HG03432 (cell line): ENCODE results near the gene RAB34.
"Not testable (repeated sequence)": the region's sequence is repeated elsewhere in the genome, so short reads cannot be mapped to it uniquely, and the experiment has no call there.

Experiments
- ATAC-seq: cut with Tn5 transposase; IDR thresholded peaks from one replicate; pipeline ENCODE4 v1.9.1; 2021; ENCODE audit warnings: mild to moderate bottlenecking, moderate library complexity; ENCODE audit not compliant: unreplicated experiment

The RAB34 gene

DNA sequence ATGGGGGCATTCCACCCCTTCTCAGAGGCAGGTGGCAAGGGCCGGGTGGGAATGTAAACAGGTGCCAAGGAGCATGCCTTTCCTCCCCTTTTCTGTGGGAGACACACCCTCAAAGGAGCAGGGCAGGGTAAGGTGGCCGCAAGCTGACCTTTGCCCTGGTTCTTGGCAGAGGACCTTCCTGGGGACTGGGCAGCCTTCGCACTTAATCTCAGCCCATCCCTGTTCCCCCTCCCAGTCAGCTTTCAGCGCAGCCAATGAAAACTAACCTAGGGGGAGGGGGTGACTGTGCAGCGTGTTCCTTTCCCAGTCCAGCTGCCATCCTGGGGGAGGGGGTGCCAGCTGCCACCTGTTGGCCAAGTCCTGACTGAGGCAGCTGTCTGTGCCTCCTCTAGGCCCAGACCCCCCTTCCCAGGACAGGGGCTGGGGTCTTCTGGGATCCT lies 29.0 kb upstream of the RAB34 start:
- no peak for ATAC-seq

DNA sequence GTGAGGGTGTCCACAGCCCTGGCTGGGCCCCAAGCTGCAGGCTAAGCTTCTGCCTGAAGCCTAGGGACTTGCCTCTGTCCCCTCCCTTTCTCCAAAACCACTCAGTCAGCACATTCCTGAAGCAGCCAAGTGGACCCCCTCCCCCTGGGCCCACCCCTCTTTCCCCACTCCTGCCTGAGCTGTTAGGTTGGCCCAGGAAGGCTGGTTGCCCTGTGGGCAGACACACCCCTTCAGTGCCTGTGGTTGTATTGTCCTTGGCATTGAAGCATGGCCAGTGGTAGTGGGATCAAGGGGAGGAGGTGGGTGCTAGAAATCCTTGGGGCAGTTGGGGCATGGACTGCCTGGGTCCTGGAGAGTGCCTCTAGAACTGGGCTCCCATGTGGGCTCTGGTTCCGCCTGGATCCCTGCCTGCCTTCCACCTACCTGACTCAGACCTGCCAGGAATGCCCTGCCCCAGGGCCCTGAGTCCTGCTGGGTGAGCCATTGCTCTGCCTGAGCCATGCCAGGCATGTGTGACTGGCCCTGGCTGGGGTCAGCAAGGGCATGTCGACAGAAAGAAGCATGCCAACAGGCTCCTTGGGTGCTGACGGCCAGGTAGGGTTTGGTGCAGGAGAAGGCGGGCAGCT lies 28.2 kb upstream of the RAB34 start:
- no peak for ATAC-seq

DNA sequence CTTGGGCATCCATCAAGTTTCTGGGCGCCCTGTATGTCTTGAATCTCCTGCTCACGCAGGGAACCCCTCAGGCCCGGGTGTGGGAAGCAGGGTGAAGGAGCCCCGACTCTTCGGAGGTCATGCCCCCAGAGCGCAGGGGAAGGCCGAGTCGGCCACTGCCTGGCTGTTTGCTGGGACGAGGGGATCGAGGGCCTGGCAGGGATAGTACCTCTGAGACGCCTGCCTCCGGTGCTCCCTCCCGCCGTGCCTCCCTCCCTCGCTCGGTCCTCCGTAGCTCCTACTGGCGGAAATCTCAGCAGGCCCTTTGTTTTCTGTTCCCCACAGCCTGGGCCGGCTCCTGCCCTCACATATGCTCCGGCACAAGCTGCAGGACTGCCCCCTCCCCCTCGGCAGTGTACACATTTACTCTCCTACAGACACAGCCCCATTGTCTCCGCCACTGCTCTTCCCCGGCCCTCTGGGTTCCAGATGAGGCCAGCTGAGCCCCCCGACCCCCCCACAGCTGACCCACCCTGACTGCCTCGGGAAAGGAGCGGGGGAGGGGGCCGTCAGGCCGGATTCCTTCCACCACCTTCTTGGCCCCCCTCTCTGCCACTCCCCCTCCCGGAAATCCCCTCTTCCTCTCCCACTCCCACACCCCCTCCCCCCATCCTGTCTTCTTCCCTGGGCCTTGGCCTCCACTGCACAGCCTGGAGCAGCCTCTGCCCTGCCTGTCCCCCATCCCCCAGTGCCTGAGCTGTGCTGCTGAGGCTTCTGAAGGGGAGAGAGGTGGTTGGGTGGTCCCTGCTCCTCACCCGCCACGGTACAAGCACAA lies 27.5 kb upstream of the RAB34 start:
- ATAC-seq: no peak

DNA sequence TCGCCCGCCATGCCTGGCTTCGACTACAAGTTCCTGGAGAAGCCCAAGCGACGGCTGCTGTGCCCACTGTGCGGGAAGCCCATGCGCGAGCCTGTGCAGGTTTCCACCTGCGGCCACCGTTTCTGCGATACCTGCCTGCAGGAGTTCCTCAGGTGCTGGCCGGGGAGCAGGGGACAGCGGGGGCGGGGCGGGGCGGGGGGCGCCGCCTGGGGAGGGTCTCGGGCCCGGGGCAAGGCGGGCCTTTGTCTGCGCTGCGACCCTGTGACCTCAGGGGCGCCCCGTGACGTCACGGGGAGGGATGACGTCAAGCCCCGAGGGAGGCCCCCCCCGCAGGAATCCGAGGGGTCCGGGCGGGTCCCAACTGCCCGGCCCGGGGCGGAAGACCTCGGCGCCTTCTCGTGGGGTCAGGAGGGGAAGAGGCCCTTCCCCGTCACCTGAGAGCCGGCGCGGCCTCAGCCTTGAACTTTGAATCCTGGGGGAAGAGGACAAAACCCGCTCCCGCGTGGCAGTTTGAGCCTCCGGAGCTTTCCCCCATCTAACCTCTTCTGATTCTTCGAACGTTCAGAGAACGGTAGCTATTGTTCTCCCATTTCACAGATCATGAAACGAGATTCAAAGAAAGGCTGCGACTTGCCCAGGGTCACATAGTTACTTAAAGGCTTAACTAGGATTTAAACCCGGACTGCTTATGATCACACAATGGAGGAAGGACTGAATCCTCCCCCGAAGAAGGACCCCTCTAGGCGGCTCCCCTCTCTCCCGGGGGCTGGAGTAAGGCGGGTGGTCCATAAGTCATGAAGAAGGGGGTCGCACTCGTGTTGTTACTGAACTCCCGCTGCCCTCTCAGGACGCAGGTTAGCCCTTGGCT lies 26.7 kb upstream of the RAB34 start:
- peak; percentile 28 for ATAC-seq

DNA sequence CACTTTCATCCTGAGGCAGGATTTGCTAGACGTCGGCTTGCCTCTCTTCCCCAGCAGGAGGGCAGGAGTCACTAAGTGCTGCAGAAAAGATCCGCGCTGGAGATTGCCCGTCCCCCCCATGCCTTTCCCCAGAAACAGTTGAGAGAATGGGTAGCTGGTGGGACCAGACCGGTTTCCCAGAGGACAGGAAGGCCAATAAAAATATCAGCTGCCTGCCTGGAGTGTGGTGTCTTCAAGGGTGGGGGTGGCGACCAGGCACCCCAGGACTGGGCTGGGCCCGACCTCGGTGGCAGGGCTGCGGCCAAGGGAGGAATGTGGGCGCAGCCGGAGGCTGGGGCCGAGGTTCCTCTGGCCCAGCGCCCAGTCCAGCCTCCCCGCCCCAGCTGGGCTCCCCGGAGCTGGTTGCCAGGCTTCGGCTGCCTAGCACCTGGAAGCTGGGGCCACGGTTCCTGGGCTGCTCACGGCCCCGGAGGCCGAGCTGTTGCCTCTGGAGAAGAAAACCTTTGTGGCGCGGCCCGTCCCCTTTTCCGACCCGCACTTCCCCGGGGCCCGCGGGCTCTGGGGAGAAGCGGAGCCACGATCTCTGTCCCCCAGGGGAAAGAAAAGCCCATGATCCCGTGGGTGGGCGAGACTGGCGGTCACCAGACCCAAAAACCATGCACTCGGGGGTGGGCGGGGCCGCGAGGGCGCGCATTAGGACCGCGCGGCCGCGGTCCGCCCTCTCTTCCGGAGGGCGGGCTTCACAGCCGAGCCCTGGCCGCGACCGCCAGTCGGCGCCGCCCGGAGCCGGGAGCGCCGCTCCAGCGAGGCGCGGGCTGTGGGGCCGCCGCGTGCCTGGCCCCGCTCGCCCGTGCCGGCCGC lies 25.8 kb upstream of the RAB34 start, which contains the start of gene TRAF4:
TSS of gene TRAF4 (plus strand) at position 769 of the 861 bp plus-strand sequence. CDS start 102 bp downstream, outside the sequence.
- ATAC-seq: peak; percentile 67

DNA sequence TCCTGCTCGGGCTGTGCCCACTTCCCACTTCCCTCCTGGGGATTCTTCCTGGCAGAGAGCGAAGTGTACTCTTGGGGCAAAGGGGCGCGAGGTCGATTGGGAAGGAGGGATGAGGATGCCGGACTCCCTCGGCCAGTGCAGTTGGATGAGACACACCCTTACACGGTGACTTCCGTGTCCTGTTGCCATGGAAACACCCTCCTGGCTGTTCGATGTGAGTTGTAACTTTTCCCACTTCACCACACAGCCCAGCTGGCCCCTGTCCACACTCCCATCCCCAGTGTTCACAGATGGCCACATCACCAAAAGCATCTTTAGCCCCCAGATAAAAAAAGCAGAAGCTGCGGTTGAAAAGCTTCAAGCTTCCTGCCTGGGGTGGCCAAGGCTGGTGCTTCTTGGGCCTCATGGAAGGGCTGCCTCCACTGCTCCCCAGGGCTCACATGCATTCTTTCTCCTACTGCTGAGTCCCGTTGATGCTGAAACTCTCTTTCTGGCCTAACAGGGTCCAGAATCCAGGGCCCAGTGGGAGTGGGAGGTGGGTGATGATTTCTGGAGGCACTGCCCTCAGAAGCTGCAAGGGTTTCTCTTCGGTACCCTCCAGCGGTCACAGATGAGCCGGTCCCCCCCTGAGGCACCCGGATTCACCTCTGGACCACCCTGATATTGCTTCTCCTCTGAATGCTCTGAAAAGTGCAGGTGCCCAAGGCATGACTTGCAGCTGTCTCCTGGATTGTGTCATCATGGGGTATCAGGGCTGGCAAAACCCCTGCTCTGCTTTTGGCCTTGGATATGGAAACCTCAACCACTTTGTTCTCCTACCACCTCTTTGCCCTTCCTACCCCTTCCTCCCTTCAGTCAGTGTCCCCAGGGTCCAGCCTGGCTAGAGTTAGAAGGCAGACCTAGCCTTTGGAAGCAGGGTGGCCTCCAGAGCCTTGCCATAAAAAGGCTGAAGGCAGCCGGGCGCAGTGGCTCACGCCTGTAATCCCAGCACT lies 24.0 kb upstream of the RAB34 start:
- ATAC-seq: no peak

DNA sequence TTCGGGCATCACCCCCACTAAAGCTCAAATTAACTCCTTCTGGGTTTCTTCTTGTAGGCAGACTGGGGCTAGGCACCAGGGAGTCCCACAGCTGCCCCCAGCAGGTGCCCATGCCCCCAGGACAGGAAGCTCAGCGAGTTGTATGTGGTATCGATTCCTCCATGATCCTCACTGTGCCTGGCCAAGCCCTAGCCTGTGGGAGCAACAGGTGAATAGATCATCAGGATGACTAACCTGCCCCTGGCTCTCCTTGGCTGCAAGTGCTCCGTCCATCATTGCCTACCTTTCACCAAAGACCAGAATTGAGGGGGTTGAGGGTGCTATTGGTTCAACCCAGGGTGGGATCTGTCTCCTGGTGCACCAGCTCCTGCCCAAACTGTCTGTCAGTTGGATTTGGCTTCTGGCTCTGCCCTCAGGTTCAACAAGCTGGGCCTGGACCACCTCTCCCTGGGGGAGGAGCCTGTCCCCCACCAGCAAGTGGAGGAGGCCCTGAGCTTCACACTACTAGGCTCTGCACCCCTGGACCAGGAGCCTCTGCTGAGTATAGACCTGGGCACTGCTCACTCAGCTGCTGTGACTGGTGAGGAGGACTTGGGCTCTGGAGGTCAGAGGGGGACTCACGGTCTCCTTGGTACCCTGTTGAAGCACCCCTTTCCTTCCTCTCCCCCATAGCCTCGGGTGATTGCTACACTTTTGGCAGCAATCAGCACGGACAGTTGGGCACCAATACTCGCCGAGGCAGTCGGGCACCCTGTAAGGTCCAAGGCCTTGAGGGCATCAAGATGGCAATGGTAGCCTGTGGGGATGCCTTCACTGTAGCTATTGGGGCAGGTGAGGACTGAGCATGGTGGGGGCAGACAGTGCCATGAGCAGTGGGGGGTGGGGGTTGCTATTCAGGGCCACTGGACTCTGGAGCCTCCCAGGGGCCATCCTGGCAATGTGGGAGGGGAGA lies 23.0 kb upstream of the RAB34 start:
- no peak for ATAC-seq

DNA sequence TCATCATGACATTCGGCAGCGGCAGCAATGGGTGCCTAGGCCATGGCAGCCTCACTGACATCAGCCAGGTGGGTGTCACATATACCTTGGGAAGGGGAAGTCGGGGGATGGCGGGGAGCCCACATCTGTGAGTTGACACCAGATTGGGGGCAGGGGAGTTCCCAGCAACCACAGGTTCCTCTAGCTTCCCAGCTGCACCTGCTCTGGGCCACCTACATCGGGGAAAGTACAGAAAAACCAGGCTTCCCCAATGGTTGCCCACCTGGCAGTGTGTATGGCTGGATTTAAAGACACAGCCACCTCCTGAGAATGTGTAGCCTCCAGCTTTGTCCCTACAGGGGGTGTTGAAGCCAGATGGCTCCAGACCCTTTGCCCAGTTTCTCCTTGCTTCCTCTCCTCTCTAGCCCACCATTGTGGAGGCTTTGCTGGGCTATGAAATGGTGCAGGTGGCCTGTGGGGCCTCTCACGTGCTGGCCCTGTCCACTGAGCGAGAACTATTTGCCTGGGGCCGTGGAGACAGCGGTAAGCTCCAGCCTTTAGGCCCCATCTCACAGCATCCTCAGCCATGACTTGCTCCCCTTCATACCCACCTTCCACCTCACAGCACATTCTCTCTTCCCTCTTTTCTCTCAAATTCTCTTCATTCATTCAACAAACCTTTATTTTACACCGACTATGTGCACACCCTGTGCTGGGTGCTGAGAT lies 21.2 kb upstream of the RAB34 start:
- no peak for ATAC-seq

DNA sequence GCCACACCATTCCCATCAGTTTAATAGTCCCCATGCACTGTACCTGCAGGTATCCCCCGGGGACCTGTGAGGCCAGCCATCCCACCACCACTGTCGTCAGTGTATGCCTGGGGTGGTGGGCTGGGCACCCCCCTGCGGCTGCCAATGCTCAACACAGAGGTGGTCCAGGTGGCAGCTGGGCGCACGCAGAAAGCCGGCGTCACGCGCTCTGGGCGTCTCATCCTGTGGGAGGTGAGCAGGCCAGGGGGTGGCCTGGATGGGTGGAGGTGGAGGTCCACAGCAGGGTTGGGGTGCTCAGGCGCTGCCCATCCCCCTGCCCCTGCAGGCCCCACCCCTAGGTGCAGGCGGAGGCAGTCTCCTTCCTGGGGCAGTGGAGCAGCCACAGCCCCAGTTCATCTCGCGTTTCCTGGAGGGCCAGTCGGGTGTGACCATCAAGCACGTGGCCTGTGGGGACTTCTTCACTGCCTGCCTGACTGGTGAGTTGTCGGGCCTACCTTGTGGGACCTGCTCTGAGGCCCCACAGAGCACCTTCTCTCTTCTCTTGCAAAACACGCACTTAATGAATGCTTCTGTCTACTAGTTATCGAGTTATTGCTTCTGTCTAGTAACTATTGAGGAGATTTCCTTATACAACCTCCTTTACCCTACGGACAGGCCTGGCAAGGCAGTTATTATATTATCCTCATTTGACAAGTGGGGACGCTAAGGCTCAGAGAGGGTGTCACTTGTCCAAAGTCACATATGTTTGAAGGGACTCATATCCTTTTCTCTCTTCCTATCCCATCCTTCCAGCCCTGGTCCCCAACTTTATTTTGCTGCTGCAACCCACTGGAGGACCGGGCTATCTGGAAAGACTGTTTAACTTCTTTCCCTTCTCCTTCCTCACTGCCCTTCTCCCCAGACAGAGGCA lies 20.4 kb upstream of the RAB34 start:
- peak; percentile 63 for ATAC-seq

DNA sequence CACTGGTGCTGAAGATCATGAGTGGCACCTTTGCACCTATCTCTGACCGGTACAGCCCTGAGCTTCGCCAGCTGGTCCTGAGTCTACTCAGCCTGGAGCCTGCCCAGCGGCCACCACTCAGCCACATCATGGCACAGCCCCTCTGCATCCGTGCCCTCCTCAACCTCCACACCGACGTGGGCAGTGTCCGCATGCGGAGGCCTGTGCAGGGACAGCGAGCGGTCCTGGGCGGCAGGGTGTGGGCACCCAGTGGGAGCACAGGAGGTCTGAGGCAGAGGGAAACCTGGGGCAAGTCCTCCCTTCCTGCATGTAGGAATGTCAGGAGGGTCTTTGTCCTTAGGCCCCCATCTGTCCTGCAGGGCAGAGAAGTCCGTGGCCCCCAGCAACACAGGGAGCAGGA lies 19.6 kb upstream of the RAB34 start:
- ATAC-seq: no peak

DNA sequence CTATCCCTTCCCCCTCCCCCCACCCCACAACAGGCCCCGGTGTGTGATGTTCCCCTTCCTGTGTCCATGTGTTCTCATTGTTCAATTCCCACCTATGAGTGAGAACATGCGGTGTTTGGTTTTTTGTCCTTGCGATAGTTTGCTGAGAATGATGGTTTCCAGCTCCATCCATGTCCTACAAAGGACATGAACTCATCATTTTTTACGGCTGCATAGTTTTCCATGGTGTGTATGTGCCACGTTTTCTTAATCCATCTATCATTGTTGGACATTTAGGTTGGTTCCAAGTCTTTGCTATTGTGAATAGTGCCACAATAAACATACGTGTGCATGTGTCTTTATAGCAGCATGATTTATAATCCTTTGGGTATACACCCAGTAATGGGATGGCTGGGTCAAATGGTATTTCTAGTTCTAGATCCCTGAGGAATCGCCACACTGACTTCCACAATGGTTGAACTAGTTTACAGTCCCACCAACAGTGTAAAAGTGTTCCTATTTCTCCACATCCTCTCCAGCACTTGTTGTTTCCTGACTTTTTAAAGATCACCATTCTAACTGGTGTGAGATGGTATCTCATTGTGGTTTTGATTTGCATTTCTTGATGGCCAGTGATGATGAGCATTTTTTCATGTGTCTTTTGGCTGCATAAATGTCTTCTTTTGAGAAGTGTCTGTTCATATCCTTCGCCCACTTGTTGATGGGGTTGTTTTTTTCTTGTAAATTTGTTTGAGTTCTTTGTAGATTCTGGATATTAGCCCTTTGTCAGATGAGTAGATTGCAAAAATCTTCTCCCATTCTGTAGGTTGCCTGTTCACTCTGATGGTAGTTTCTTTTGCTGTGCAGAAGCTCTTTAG lies 18.5 kb upstream of the RAB34 start:
- ATAC-seq: not testable (repeated sequence)

DNA sequence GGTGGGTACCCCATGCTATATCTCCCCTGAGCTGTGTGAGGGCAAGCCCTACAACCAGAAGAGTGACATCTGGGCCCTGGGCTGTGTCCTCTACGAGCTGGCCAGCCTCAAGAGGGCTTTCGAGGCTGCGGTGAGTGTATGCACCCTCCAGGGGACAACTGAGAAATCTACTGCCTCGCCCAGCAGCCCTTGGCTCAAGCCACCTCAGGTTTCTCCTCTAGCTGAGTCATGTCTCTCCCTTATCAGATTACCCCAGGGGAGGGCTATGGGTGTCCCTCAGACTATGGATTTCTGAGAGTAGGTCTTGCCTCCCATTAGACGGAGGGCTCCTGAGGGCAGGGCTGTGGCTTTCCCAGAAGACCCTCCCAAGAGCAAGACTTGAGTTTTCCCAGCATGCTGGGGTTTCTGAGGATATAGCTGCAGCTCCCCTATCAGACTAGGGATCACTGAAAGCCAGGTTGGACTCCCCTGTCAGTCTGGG lies 17.6 kb upstream of the RAB34 start:
- no peak for ATAC-seq

DNA sequence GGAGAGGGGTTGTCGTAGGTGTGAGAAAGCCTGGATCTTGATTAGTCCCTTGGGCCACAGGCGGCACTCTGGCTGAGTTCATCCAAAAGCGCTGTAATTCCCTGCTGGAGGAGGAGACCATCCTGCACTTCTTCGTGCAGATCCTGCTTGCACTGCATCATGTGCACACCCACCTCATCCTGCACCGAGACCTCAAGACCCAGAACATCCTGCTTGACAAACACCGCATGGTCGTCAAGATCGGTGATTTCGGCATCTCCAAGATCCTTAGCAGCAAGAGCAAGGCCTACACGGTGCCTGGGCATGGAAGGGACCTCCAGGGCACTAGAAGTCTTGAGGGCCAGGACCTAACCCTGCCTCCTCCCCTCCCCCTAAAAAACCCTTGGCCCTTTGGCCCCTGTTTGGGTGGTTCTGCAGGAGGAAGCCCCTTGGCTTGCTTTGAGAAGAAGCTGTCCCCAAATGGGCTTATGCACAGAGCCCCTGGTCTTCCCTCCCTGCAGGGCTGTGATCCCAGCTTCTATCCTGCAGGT lies 17.1 kb upstream of the RAB34 start:
- ATAC-seq: no peak

DNA sequence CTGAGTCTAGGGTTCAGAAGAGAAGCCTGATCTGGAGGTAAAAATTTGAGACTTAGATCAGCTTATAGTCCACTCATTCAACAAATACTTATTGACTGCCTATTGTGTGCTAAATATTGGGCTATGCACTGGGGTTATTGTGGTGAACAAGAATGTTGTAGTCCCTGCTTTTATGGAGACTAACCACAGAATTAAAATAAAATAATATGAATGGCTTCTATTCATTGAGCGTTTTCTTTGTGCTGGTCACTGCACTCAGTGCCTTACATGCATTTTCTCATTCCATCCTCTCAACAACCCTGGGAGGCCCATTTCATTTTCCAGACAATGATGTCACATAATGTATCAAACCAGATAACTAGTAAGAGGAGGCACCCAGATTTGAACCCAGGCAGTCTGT lies 15.7 kb upstream of the RAB34 start:
- ATAC-seq: no peak

DNA sequence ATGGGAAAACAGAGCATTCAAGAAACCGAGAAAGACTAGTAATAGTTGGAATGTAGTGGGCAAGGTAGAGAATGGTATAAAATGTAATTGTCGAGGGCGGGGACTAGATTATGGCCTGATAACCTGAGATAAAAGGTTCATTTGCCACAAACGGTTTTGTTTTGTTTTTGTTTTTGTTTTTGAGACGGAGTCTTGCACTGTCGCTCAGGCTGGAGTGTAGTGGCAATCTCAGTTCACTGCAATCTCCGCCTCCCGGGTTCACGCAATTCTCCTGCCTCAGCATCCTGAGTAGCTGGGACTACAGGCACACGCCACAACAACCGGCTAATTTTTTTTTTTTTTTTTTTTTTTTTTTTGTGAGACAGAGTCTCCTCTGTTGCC lies 12.3 kb upstream of the RAB34 start:
- ATAC-seq: no peak
